CD4-positive, alpha-beta T cell (primary cell): ENCODE results near the gene RNF130. TPM values are rescaled to one million over a fixed set of nuclear protein-coding genes. Genes with fewer than 3 reads are reported as not detected.
"Not testable (repeated sequence)": the region's sequence is repeated elsewhere in the genome, so short reads cannot be mapped to it uniquely, and the experiment has no call there.

ENCODE experiments used
- ATAC-seq: fragments of 200-7000 bp; cut with Tn5 transposase; one replicate; pipeline ENCODE4 v1.10.0; 2022; ENCODE audit warnings: mild to moderate bottlenecking; ENCODE audit not compliant: poor library complexity
- CTCF ChIA-PET: fragments of 350-600 bp; sonication (Branson Sonifier 250); formaldehyde crosslinking; loops from one replicate; lab custom pipeline; 2021; ENCODE audit warnings: antibody characterized with exemption, inconsistent platforms; lab: Charles Lee
- POLR2A ChIA-PET: fragments of 350-600 bp; sonication (Branson Sonifier 250); formaldehyde crosslinking; loops from one replicate; lab custom pipeline; 2021; ENCODE audit warnings: antibody characterized with exemption, inconsistent platforms; lab: Charles Lee
- DNase-seq, 14 experiments: peaks; one replicate each; pipeline ENCODE4 v3.0.0-alpha.2; 2013 to 2020; ENCODE audit warnings: mixed read lengths in 2 of 14
- H3K27ac ChIP-seq, 2 donors: one replicate each; pipeline versions ENCODE4 v1.5.1 to v1.7.0; 2013; ENCODE audit warnings: low read length in 2 of 2, low read depth in 1 of 2, mild to moderate bottlenecking in 1 of 2
- H3K27me3 ChIP-seq, 2 experiments: 1 replicate in 1 of 2; 2 replicates in 1 of 2; pipeline versions ENCODE4 v1.6.1 to v1.7.0; 2013; ENCODE audit warnings: low read length in 2 of 2, control low read depth in 1 of 2, mild to moderate bottlenecking in 1 of 2, moderate library complexity in 1 of 2; ENCODE audit not compliant: insufficient read depth in 2 of 2, control insufficient read depth in 1 of 2
- H3K36me3 ChIP-seq: one replicate; pipeline ENCODE4 v1.6.1; 2013; ENCODE audit warnings: low read length, control low read depth; ENCODE audit not compliant: insufficient read depth
- H3K4me1 ChIP-seq: one replicate; pipeline ENCODE4 v1.6.1; 2013; ENCODE audit warnings: low read length, control low read depth; ENCODE audit not compliant: insufficient read depth
- H3K4me3 ChIP-seq: one replicate; pipeline ENCODE4 v1.5.1; 2013; ENCODE audit warnings: mild to moderate bottlenecking, low read length, moderate library complexity
- H3K9me3 ChIP-seq, 2 experiments: 1 replicate in 1 of 2; 2 replicates in 1 of 2; pipeline versions ENCODE4 v1.6.1 to v1.7.0; 2013; ENCODE audit warnings: low read length in 2 of 2, mild to moderate bottlenecking in 2 of 2, control low read depth in 1 of 2, moderate library complexity in 1 of 2; ENCODE audit not compliant: control insufficient read depth in 1 of 2, insufficient read depth in 1 of 2
- H3K27ac Mint-ChIP-seq: one replicate; pipeline ENCODE4 v1.8.0; 2020; ENCODE audit warnings: mixed read lengths
- H3K27me3 Mint-ChIP-seq: one replicate; pipeline ENCODE4 v1.8.0; 2021; ENCODE audit warnings: mixed read lengths
- H3K36me3 Mint-ChIP-seq: one replicate; pipeline ENCODE4 v1.8.0; 2021; ENCODE audit warnings: low read depth, mixed read lengths
- H3K4me1 Mint-ChIP-seq: one replicate; pipeline ENCODE4 v1.8.0; 2021; ENCODE audit warnings: low read depth, mixed read lengths
- H3K4me3 Mint-ChIP-seq: one replicate; pipeline ENCODE4 v1.8.0; 2020; ENCODE audit warnings: mild to moderate bottlenecking, mixed read lengths
- H3K9me3 Mint-ChIP-seq: one replicate; pipeline ENCODE4 v1.8.0; 2020; ENCODE audit warnings: mixed read lengths
- CTCF ChIP-seq: fragments of 200-600 bp; IDR thresholded peaks from one replicate; pipeline ENCODE4 v1.8.0; 2022; ENCODE audit warnings: antibody characterized with exemption, mild to moderate bottlenecking
- intact Hi-C, 2 experiments: fragments of 100-400 bp; cut with DNase I in 1 of 2; cut with micrococcal nuclease in 1 of 2; formaldehyde crosslinking; loops; one replicate each; pipeline versions ENCODE4 v1.15.1 to v1.9.0; 2023 to 2025; cut with DNase I, micrococcal nuclease
- total RNA-seq, 174 experiments: library from RNA in 2 of 174; stranded (reverse) in 2 of 174; gene quantifications; one replicate each; pipeline ENCODE4 v1.2.3 and lab custom pipeline; 2021 to 2026

RNF130 gene
- total RNA-seq, 2 experiments from 2014 or later, result 18.2 to 19.1 TPM

- CTCF ChIA-PET, result no interaction called here
Observed at GRCh38 chr5:180001136-180001535, 70.4 kb downstream of the RNF130 start.

GRCh38 chr5:179998485-179998884 is 73.1 kb downstream of the RNF130 start:
- peaks cover 21% of the 10 kb centered on the region for H3K36me3 Mint-ChIP-seq
- CTCF ChIA-PET, result no interaction called here
- H3K27me3 Mint-ChIP-seq, result no peaks in the 10 kb centered on the region
- ATAC-seq (no peak), DNase-seq (no peak)
- Histone ChIP-seq H3K4me3 (no peak overlapping the region), H3K27ac (no peak overlapping the region), H3K36me3 (no peaks in the 10 kb centered on the region), H3K27me3 (no peaks in the 10 kb centered on the region), H3K9me3 (peaks cover 0 to 10% of the 10 kb centered on the region in 2 experiments), H3K4me1 (no peaks in the 10 kb centered on the region)
- H3K4me1 Mint-ChIP-seq, result no peaks in the 10 kb centered on the region
- POLR2A ChIA-PET, result no interaction called here
- no peak overlapping the region for H3K27ac Mint-ChIP-seq
- H3K4me3 Mint-ChIP-seq, result no peak overlapping the region
- intact Hi-C loops, result no loop called here
- H3K9me3 Mint-ChIP-seq, result peaks cover 2% of the 10 kb centered on the region
- TF ChIP-seq CTCF, result no peak

More at GRCh38 chr5:180001136-180001535, 70.4 kb downstream of the RNF130 start:
- intact Hi-C loops, result no loop called here
- Histone ChIP-seq H3K9me3 (peaks cover 0 to 10% of the 10 kb centered on the region in 2 experiments), H3K27me3 (no peaks in the 10 kb centered on the region), H3K36me3 (no peaks in the 10 kb centered on the region), H3K4me3 (no peak overlapping the region), H3K27ac (no peak overlapping the region), H3K4me1 (no peaks in the 10 kb centered on the region)
- POLR2A ChIA-PET, result no interaction called here
- no peak overlapping the region for H3K27ac Mint-ChIP-seq
- peaks cover 2% of the 10 kb centered on the region for H3K9me3 Mint-ChIP-seq
- no peak for ATAC-seq
- no peaks in the 10 kb centered on the region for H3K4me1 Mint-ChIP-seq
- H3K27me3 Mint-ChIP-seq, result no peaks in the 10 kb centered on the region
- peaks cover 24% of the 10 kb centered on the region for H3K36me3 Mint-ChIP-seq
- no peak overlapping the region for H3K4me3 Mint-ChIP-seq
- no peak for TF ChIP-seq CTCF
- DNase-seq, result no peak

- Mint-ChIP-seq H3K4me3 (no peak overlapping the region), H3K27ac (no peak overlapping the region), H3K9me3 (peaks cover under 1% of the 10 kb centered on the region), H3K4me1 (no peaks in the 10 kb centered on the region), H3K36me3 (peaks cover 7% of the 10 kb centered on the region), H3K27me3 (no peaks in the 10 kb centered on the region)
- Histone ChIP-seq H3K27ac (no peak overlapping the region), H3K9me3 (peaks cover 0 to 16% of the 10 kb centered on the region in 2 experiments), H3K36me3 (no peaks in the 10 kb centered on the region), H3K4me3 (no peak overlapping the region), H3K4me1 (no peaks in the 10 kb centered on the region), H3K27me3 (no peaks in the 10 kb centered on the region)
- DNase-seq, result no peak
- no peak for ATAC-seq
- POLR2A ChIA-PET, result no interaction called here
- CTCF ChIA-PET, result no interaction called here
- intact Hi-C loops, result no loop called here
- no peak for TF ChIP-seq CTCF
Observed at GRCh38 chr5:179994583-179995323, 76.8 kb downstream of the RNF130 start.

DNA sequence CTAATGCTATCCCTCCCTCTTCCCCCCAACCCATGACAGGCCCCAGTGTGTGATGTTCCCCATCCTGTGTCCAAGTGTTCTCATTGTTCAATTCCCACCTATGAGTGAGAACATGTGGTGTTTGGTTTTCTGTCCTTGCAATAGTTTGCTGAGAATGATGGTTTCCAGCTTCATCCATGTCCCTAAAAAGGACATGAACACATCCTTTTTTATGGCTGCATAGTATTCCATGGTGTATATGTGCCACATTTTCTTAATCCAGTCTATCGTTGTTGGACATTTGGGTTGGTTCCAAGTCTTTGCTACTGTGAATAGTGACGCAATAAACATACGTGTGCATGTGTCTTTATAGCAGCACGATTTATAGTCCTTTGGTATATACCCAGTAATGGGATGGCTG is 78.7 kb downstream of the RNF130 start:
- H3K36me3 Mint-ChIP-seq, H3K4me3 ChIP-seq, CTCF ChIA-PET, ATAC-seq, H3K27me3 ChIP-seq, intact Hi-C loops, H3K27ac ChIP-seq, DNase-seq, H3K27ac Mint-ChIP-seq, H3K36me3 ChIP-seq, H3K27me3 Mint-ChIP-seq, H3K9me3 Mint-ChIP-seq, H3K4me3 Mint-ChIP-seq, POLR2A ChIA-PET, H3K4me1 Mint-ChIP-seq, H3K4me1 ChIP-seq: not testable (repeated sequence)
- H3K9me3 ChIP-seq, result peaks cover 0 to 13% of the 10 kb centered on the region in 2 experiments
